ENCODE data around the gene JAK1. TPM values are rescaled to one million over a fixed set of nuclear protein-coding genes. Genes with fewer than 3 reads are reported as not detected.
"Not testable (repeated sequence)": the region's sequence is repeated elsewhere in the genome, so short reads cannot be mapped to it uniquely, and the experiment has no call there.

Gene JAK1
- 10 to 100 TPM; 29.5 to 79.6 (median 73.2) TPM for polyA plus RNA-seq

DNA sequence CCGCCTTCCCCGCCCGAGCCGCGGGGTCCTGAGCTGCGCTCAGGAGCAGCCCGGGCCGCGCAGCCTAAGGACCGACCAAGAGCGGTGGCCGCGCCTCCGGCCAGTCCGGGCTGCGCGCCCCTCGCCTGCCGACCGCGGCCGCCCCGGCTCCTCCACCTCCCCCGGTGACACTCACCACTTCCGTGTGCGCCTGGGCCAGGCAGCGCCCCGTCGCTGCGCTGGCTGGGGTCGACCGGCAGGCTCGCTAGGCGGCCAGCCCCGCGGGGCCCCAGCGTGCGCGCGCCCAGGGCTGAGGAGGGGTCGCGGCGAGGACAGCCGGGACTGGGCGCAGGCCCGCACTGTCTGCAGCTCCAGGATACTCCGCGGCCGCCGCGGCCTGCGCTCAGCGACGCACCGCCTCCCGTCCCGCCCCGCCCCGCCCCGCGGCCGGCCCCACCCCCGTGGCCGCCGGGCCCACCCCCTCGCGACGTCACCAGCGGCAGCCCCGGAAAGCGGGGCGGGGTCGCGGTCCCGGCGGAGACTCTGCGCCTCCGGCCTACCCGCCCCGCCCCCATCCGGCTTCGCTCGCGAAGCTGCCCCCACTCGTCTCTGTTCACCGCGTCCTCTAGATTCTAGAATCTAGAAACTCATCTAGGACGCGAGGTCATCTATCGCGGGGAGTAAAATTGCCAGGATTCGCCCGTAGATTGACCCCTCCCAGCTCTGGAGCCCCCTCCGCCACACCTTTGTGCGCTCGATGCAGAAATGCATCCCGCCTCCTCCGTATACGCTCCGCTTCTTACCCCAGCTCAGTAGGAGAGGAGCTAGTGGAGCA is at the start of gene JAK1:
Gene JAK1, minus strand, starts transcription at position 392 of the 814 bp plus-strand sequence. CDS start 80,285 bp downstream, outside the sequence.
- 0 to 1% (median 0%) methylated on average over 61 to 100 of the region's 100 CpGs for WGBS, 3 donors

GRCh38 chr1:65014321-65014720 is 48.0 kb upstream of the JAK1 start:
- no peak overlapping the region for H3K27ac ChIP-seq (ENCODE audit: low read depth, low read length)

More for the DNA sequence above, at the start of gene JAK1:
- peak within 1 kb of the TSS; percentile 93 for H3K27ac ChIP-seq (ENCODE audit: low read depth, low read length)

- WGBS, 3 donors, result 90 to 97% (median 96%) methylated on average over 2 of the region's 2 CpGs
- no peak overlapping the region for H3K27ac ChIP-seq (ENCODE audit: low read depth, low read length)
These were observed 45.6 kb upstream of the JAK1 start for GRCh38 chr1:65011983-65012382.

DNA sequence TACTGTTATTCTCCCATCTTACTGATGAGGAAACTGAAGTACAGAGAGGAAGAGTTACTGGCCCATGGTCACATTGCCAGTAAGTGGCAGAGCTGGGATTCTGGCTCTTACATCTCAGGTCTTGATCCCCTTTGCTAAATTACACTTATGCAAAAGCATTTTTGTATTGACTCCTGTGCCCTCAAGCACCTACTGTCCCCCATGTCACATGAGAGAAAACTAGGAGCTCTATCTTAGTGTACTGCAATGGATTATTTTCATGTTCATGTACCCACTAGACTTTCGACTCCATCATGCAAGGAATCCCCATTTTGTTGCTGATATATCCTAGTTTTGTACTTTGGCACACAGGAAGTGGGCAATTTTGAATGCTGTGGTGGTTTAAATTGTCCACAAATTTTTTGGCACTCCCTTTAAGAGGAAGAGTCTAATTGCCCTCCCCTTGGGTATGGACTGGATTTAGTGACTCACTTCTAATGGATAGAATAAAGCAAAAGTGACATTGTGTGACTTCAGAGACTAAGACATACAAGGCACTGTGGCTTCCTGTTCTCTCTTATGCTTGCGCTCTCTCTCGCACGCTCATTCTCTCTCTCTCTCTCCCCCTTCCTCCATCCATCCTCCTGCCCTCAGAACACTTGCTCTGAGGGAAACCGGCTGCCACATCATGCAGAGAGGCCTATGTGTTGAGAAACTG is 43.5 kb upstream of the JAK1 start:
- WGBS, 3 donors, result 86 to 95% (median 88%) methylated on average over 5 of the region's 5 CpGs
- H3K27ac ChIP-seq (ENCODE audit: low read depth, low read length), result no peak overlapping the region

DNA sequence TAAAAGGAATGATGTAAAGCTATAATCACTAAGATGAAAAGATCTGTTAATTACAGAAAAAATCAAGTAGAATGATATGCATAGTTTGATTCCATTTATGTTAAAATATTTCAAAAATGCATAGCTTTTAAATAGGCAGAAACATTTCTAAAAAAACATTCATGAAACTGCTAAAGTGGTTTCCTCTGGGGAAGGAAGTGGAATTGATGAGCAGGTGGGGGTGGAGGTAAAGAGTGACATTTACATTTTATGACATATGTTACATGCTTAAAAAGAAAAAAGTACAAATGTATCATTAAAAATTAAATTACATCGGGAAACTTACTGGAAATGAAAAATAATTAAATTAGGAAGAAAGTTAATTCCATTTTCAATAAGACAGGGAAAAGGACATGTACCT is 42.8 kb upstream of the JAK1 start:
- 69 to 84% (median 72%) methylated on average over 1 of the region's 1 CpG for WGBS, 3 donors
- no peak overlapping the region for H3K27ac ChIP-seq (ENCODE audit: low read depth, low read length)

DNA sequence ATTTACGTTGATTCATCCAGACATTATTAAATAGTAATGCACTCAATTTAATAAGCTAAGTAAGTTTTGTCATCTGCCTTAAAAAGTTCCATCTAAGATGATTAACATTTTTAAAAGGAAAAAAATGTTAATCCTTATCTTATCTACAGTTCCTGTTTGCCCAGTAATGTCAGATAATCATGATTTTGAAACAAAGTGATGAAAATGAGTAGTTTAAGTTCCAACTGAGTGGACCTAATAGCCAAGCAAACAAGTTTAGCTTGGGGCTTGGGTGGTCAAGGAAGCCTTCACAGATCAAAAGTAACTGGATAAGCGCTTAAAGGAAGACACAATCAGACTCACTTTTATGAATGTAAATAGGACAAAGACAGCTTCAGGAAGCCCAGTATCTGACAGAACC is 40.5 kb upstream of the JAK1 start:
- WGBS, 3 donors, result 95 to 100% (median 95%) methylated on average over 2 of the region's 2 CpGs
- no peak overlapping the region for H3K27ac ChIP-seq (ENCODE audit: low read depth, low read length)

- peak overlapping the region; percentile 74 for H3K27ac ChIP-seq (ENCODE audit: low read depth, low read length)
- WGBS, 3 donors, result 9 to 14% (median 13%) methylated on average over 11 of the region's 11 CpGs
These were observed 36.9 kb upstream of the JAK1 start for GRCh38 chr1:65003316-65003664.

- H3K27ac ChIP-seq (ENCODE audit: low read depth, low read length), result peak overlapping the region; percentile 93
- WGBS, 3 donors, result 1% methylated on average over 69 to 72 of the region's 72 CpGs
These were observed 36.4 kb upstream of the JAK1 start for GRCh38 chr1:65002508-65003315.

- WGBS, 3 donors, result 58 to 72% (median 62%) methylated on average over 12 of the region's 12 CpGs
These were observed 35.8 kb upstream of the JAK1 start for GRCh38 chr1:65002156-65002507.

DNA sequence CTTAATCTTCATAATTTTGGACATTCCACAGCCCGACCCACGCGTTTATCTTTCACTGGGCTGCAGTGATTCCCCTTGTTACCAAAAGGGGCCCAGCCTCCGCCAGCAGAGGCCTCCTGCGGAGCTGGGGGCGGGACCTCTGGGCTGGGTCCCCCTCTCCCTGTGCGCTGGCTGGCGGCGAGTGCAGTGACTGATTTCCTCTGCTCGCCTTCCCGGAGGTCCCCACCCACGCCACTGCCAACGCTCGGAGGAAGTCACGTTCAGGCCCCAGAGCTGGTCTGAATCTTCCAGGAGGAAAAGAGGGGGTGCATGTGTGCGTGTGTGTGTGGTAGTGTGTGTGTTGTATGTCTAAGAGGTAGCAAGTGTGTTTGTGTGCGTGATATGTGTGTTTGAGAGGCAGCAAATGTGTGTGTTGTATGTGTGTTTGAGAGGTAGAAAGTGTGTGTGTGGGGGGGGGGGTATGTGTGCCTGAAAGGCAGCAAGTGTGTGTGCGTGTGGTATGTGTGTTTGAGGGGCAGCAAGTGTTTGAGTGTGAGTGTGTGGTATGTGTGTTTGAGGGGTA is 35.0 kb upstream of the JAK1 start:
- WGBS, 3 donors, result 13 to 57% (median 16%) methylated on average over 18 of the region's 18 CpGs
- H3K27ac ChIP-seq (ENCODE audit: low read depth, low read length), result peak overlapping the region; percentile 61

More at GRCh38 chr1:65002156-65002507, 35.8 kb upstream of the JAK1 start:
- peak overlapping the region; percentile 93 for H3K27ac ChIP-seq (ENCODE audit: low read depth, low read length)

DNA sequence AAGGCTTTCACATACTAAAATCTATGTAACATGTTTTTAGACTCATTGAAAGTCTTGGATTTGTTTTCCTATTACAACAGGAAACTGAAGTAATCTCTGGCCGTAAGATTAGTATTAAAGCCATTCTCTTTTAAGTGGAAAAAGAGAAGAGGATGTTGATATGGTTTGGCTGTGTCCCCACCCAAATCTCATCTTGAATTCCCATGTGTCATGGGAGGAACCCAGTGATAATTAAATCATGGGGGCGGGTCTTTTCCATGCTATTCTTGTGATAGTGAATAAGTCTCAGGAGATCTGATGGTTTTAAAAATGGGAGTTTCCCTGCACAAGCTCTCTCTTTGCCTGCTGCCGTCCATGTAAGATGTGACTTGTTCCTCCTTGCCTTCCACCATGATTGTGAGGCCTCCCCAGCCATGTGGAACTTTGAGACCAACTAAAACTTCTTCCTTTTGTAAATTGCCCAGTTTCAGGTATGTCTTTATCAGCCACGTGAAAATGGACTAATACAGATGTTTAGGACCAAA is 32.1 kb upstream of the JAK1 start:
- H3K27ac ChIP-seq (ENCODE audit: low read depth, low read length), result not testable (repeated sequence)
- WGBS, 3 donors, result 68 to 94% (median 73%) methylated on average over 4 of the region's 4 CpGs

DNA sequence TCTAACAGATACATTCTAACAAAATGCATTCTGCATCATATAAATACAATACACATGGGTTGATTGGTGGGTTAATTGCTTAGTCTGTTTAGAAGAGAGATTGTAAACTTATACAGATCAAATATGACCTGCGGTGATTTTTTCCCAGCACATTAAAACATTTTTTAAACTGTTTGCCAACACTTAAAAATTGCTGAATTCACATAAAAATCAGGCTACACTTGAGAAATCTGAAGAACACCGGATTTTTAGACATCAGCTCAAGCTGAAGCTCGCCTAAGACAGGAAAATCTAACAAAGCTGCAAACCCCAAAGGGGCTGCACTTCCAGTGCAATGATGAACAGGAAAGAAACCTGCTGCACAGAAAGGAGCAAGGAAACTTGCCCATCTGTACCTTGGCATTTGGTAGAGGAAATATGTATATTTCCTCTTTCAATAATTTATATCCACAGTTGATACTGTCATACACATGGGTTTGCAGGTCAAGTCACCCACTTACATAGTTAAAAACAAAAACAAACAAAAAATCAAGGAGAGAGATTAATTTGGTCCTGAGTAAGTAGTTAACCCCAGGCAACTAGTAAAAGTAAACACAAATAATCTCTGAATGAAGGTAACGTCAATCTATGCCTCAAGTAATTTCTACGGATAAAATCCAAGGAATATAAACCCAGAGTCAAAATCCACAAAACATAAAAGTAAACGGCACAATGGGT is 30.4 kb upstream of the JAK1 start:
- no peak overlapping the region for H3K27ac ChIP-seq (ENCODE audit: low read depth, low read length)
- WGBS, 3 donors, result 35 to 73% (median 67%) methylated on average over 6 of the region's 6 CpGs

DNA sequence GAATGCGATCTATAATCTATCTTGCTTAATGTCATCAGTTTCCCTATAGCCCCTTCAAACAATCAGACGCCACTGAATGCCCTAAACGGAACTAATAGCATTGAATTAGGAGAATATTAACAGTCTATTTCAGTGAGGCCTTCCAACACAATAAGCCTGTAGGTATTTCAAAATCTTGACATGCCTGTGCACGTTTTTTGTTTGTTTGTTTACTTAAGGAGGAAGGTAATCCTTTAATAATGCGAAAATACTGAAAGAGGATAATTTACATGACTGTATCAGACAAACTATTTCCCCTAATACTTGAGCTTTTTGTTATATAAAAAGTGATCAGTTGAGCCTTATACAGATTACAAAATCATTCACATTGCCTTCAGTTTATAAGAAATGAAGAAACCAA is 29.0 kb upstream of the JAK1 start:
- H3K27ac ChIP-seq (ENCODE audit: low read depth, low read length), result no peak overlapping the region
- 86 to 92% (median 91%) methylated on average over 5 of the region's 5 CpGs for WGBS, 3 donors

GRCh38 chr1:64986903-64987871 is 20.8 kb upstream of the JAK1 start:
- H3K27ac ChIP-seq (ENCODE audit: low read depth, low read length), result no peak overlapping the region
- WGBS, 3 donors, result 55 to 87% (median 80%) methylated on average over 3 of the region's 3 CpGs

GRCh38 chr1:64984737-64985136 is 18.4 kb upstream of the JAK1 start:
- no peak overlapping the region for H3K27ac ChIP-seq (ENCODE audit: low read depth, low read length)
- WGBS, 3 donors, result 90 to 93% (median 92%) methylated on average over 3 of the region's 3 CpGs

DNA sequence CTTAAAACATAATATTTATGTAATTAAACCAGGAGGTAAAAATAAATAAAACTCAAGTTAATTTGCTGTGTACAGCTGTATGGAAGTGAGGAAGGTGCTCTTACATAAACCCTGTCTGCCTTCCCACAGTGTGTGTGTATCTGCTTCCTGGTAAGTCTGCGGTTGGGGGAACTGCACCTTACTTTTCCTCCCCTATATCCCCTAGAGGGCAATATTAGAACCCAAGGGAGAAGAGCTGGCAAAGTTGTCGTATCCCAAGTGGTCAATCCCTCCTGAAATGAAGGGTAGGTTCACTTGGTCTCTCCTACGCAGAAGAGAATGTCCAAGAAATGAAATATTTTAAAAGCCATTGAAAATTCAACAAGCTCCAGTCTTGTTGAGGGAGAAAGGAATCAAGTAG is 17.8 kb upstream of the JAK1 start:
- H3K27ac ChIP-seq (ENCODE audit: low read depth, low read length), result no peak overlapping the region
- WGBS, 3 donors, result 70 to 93% (median 76%) methylated on average over 3 of the region's 3 CpGs

GRCh38 chr1:64983110-64983509 is 16.8 kb upstream of the JAK1 start:
- WGBS, 3 donors, result 29 to 72% (median 67%) methylated on average over 5 of the region's 5 CpGs

More at GRCh38 chr1:64983110-64983509, 16.8 kb upstream of the JAK1 start:
- H3K27ac ChIP-seq (ENCODE audit: low read depth, low read length), result no peak overlapping the region

Data from adipose tissue (tissue), 3 donors.